HG02870 (cell line): ENCODE data around the gene PRDM13.

Experiments
- ATAC-seq: cut with Tn5 transposase; IDR thresholded peaks from one replicate; pipeline ENCODE4 v1.9.1; 2021; ENCODE audit warnings: mild to moderate bottlenecking, moderate library complexity; ENCODE audit not compliant: unreplicated experiment

Gene PRDM13

DNA sequence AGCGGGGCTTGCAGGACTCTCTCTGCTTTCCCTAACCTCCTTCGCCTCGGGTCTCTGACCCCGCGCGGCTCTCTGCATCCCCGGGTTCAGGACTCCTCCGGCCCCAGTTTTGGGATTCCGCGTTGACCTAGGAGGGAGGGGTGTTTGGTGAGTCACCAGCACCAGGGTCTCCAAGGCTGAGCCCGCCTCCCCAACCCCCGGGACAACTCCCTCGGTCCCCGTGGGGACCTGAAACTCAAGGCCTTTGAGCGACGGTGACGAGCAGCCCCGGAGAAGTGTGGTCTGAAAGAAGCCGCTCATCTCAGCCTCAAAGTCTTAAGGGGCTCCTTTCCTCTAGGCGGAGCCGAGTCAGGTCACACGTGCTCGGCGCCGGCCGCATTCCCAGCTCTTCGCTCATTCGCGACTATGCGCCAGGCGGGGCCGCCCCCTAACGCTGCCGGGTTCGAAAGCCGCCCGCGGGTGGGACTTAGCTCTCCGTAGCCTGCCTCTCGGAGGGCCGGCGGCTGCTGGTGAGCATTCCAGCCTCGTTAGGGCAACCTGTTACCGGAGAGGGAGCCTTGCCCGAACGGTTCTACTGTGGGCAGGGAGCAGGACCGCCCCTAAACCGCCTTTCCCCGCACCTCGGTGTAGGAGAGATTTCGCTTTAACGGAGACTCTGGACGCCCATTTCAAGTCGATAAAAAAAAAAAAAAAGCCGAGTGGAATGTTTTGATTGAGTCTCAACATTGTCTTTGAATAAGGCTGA is 3.0 kb upstream of the PRDM13 start:
- ATAC-seq: peak; percentile 65

DNA sequence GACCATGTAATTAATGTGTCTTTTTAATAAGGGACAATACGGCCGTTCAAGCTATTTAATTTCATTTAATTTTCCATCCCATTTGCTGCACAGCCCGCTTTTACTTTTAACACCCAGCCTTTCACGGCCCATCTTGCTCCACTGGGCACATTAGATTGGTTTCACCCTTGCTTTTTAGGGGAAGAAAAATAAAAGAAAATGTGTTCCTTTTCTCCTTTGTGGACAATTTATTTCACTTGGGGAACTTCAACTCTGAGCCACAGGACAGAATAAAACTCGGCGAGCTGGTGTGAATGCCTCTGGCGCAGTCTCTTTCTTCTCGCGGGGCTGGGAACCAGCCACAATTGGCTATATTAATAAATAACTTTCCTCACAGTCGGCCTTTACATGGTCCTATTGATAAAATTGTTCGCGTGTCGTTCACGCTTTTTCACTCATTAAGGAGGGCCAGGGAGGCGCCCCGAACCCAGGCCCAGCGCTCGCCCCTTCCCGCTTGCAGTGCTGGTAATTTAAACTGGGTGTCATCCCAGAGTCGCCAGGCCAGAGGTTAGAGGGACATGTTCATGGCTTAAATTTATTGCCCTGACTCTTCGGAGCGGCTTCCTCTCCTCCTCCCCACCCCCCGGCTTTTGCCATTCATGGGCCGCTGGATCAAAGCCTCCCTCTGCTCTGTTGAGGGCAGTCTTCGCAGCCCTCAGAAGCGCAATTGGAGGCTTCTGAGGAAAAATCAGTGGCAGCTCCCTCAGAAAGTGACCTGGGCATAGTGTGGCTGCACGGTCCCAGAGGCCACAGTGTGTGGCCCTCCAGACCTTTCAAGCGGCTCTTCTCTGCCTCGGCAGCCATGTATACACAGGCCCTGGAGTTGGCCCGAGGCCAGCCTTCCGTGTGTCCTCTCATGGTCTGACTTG is 2.2 kb upstream of the PRDM13 start:
- no peak for ATAC-seq

DNA sequence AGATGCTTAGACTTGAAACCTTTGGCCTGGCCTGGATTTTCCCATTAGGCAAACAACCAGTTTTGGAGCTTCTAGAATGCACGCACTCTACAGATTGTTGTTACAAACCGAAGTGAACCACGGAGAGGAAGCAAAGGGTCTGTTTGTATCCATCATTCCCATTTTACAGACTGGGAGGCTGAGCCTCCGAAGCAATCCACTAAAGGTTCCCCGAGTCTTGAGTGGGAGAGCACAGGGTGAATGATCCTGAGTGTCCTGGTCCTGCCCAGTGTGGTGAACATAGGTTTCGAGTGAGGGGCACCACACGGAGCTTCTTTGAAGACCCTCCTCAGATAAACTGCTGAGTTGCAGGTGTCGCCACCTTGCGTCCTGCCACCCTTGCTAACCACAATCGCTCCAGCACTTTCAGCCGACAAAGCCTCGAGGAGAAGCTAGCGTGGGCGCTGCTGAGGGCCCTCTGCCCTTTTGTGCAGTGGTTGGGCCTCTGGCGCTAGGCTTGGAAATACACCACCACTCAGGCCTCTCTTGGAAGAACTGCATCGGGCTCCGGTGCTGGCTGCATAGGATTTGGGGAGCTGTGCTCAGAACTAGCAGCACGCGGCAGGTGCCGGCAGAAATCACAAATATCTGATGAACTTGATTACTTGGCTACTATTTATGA is 1.4 kb upstream of the PRDM13 start:
- no peak for ATAC-seq

DNA sequence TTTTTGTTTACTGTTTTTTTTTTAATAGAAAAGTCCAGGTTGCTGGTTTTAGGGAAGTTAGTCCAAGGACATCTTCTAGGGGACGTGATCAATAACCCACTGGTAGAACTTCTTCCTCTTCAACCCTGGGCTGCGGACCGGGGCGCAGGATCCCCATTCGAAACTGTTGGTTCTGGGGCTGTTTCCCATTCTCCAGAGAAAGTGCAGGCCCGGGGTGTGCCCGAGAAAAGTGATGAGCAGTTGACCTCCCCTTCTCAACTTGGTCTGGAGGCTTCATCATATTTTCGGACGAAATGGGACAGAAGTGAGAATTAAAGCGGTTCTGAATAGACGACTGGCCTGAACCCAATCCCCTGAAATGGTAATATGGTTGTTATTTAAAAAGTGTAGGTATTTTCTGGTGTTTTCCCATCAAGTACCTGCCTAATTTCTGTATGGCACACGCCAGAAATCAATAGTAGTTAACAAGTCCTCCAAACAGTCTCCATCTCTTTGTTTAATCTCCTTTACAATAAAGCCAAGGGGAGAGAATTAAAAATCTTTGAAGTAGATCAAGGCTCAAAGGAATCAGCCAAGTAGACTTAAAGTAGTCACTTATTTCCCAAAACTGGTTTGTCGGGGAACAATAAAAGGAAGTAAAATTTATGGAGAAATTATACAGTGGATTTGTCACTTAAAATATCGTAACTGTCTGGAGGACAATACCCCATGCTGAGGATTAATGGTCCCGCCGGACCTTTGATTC is 550 bp upstream of the PRDM13 start:
- ATAC-seq: no peak

DNA sequence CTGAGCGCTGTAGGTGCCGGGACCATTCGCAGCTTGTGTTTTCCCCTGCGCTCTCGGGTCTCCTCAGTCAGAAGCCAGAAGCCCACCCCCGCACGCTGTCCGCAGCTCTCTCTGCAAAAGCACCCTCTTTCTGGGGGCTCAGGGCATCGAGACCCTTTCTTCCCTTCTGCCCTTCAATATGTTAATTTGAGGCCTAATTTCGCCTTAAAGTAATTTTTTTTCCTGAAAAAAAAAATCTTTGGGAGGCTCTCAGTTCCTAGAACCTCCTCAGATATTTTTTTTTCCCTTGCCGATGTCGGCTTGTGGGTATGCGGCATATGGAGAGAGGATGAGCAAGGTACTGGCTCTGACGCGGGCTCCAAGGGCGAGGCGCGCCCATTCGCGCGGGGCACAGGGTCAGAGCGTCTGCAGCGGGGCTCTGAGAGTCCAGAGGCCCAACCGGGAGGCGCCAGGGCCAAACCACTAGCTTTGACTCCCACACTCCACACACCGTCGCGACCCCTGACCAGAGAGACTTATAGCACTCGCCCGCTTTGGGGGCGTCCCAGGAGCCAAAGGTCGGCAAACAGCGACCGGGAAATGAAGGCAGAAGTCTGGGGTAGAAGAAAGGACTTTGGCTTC is 893 bp downstream of the PRDM13 start:
- ATAC-seq: no peak

DNA sequence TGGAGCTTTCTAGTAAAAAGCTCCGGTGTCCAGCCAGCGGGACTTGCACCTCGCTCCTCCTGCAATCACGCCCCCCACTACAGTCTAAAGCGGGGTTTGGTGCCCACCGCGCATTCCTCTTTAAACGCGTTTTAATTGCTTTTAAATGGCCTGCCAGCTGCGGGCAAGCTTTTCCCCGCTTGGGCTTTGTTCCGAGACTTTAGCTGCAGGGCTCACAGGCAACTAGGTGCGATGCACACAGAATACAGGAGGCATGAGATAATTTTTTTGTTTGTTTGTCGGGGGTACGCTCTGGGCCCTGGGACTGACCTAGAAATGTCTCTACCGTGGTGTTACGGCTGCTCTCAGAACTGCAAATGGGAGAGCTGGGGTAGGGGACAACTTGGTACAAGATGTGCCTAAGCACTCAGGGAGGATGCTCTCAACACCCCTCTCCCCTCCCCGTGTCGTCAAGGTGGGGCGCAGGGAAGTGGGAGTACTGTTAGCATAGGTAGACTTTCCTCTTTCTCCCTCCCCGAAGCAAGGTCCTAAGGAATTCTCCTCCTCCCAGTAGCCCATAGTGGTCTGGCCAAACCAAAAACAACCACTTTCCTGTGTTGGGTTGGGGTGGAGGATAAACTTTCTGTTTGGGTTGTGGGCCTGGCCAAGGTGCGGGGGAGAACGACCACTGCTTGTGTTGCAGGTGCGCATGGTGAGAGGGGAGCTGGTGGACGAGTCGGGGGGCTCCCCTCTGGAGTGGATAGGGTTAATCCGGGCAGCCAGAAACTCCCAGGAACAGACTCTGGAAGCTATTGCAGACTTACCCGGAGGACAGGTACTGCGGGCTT is 1.6 kb downstream of the PRDM13 start:
- no peak for ATAC-seq

DNA sequence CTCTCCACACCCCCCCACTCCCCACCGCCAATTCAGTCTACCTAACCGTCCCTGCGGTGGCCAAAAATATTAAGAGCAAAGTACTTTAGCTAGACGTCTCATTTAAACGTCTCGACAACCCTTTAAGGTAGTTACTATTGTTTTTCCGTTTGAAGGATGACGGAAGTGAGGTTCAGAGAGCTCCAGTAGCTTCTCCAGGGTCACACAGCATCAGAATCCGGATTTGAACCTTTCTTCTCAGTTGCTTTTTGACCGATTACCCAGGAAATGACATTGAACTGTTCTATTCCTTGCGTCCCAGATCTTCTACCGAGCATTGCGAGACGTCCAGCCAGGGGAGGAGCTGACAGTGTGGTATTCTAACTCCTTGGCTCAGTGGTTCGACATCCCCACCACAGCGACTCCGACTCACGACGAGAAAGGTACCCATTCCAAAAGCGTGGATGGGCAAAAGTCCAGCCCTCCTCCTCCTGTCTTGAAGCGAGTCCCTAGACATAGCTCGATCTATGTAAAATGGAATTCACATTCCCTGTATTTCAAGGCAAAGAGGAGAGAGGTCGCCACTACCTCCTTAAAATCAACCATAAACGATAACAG is 2.4 kb downstream of the PRDM13 start:
- ATAC-seq: no peak

DNA sequence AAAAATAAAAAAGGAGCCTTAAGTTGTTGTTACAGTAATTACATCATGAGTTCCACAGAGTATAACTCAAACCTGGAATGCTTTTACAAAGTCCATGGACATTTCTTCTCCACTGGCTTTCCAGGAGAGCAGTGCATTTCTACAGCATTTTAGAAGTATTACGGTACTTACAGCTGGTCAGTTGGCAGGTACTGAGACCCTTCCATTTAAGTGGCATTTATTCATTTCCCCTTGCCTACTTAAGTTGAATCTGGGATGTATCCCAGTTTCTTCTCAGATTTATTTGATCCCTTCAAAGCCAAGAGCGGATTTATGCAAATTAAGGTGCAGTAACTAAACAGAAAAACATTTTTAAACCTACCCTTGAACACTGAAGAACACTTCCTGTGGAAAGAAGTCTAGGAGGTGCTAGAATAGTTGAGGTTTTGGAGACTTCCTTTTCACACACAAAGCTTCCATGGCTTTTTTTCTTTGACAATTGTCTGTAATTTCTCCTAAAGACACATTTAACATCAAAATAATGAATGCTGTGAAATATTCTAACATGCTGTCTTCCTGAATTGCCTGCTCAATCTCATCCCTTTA is 3.4 kb downstream of the PRDM13 start:
- ATAC-seq: no peak

DNA sequence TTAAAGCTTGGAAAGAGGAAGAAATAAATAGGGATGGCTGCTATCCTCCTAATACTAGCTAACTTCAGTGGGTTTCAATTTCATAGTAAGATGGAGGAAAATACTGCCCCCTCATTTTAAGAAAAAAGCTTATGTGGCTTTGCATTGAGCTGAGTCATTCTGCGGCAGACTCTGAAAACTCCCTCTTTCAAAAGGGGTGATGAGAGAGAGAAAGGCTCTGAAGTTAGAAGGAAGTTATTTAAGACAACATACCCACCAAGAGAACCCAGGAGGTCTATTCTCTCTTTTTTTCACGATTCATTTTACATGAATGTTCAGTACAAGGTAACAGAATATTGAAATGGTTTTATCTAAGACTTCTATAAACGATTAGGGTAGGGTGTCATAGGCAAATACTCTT is 4.5 kb downstream of the PRDM13 start:
- ATAC-seq: peak; percentile 81

DNA sequence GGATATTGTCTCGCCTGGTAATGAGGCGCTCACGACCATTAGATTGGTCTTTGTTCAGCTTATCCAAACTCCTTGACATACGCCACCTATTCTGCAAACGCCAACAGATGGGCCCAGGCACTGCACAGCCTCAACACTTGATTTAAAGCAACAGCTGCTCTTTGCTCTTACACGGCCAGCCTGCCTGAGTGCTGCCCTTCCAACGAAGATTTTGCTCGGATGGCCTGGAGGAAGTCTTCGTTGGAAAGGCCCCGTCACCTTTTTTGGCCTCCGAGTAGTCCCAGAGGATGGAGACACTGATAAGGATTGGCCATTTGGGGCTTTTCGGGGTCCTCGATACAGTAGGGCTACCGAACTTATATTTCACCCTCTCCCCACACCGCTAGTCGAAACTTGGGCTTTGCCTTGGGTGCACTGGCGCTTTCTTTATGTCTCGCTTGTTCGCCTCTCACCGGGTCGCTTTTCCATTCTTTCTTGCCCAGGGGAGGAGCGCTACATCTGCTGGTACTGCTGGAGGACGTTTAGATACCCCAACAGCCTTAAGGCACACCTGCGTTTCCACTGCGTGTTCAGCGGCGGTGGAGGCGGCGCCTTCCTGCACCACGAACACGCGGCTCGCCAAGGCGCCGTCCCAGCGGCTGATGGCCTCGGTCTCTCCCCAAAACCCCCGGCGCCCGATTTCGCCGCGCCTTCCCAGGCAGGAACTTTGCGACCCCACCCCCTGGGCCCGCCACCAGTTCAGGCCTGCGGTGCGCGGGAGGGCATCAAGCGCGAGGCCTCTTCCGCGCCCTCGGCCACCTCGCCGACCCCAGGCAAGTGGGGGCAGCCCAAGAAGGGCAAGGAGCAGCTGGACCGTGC is 6.1 kb downstream of the PRDM13 start:
- ATAC-seq: peak; percentile 8

DNA sequence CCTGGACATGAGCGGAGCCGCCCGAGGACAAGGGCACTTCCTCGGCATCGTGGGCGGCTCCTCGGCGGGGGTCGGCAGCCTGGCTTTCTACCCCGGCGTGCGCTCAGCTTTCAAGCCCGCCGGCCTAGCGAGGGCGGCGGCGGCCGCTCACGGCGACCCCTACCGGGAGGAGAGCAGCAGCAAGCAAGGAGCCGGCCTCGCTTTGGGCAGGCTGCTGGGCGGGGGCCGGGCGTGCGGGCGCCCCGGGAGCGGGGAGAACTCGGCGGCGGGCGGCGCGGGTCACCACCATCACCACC is 6.7 kb downstream of the PRDM13 start:
- ATAC-seq: peak; percentile 43

DNA sequence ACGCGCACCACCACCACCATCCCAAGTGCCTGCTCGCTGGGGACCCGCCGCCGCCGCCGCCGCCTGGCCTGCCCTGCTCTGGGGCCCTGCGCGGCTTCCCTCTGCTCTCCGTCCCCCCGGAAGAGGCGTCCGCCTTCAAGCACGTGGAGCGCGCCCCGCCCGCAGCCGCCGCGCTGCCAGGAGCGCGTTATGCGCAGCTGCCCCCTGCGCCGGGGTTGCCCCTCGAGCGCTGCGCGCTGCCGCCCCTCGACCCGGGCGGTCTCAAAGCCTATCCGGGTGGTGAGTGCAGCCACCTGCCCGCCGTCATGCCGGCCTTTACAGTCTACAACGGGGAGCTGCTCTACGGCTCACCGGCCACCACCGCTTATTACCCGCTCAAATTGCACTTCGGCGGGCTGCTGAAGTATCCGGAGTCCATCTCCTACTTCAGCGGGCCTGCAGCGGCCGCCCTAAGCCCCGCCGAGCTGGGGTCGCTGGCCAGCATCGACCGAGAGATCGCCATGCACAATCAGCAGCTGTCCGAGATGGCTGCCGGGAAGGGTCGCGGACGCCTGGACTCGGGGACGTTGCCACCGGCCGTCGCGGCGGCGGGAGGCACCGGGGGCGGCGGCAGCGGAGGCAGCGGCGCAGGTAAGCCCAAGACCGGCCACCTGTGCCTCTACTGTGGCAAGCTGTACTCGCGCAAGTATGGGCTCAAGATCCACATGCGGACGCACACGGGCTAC is 7.2 kb downstream of the PRDM13 start:
- peak; percentile 30 for ATAC-seq

DNA sequence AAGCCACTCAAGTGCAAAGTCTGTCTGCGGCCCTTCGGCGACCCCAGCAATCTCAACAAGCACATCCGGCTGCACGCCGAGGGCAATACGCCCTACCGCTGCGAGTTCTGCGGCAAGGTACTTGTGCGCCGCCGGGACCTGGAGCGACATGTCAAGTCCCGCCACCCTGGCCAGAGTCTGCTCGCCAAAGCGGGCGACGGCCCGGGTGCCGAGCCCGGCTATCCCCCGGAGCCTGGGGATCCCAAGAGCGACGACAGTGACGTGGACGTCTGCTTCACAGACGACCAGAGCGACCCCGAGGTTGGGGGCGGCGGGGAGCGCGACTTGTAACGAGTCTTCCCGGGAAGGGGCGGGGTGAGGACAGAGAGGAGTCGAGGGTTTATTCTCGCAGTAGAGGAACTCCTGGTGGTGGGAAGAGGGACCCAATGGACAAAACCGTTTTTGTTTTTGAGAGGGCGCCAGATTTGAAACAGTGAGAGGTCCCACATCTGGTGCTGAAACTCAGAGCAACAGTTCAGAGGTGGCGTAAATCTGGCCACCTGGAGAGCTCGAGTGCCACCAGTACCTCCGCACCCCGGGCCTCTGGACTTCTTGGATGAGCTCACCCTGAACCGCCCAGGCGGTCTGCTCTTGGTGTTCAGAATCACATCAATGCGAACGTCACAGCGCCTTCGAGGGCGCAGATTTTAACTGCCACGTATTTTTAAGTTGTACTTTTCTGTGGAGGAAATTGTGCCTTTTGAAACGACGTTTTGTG is 8.0 kb downstream of the PRDM13 start:
- no peak for ATAC-seq

DNA sequence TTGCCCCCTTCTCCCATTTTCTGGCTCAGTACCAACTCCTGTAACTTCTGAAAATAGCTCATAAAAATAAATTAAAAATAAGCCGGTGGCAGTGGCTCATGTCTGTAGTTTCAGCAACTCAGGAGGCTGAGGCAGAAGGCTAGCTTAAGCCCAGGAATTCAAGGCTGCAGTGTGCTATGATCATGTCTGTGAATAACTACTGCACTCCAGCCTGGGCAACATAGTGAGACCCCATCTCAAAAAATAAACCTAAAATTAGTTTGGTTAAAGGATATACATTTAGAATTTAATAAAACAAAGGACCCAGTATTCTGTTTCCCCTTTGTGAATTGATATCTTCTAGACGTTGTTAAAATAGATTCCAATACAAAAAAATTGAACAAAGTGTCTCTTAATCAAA is 10.5 kb downstream of the PRDM13 start:
- no peak for ATAC-seq

DNA sequence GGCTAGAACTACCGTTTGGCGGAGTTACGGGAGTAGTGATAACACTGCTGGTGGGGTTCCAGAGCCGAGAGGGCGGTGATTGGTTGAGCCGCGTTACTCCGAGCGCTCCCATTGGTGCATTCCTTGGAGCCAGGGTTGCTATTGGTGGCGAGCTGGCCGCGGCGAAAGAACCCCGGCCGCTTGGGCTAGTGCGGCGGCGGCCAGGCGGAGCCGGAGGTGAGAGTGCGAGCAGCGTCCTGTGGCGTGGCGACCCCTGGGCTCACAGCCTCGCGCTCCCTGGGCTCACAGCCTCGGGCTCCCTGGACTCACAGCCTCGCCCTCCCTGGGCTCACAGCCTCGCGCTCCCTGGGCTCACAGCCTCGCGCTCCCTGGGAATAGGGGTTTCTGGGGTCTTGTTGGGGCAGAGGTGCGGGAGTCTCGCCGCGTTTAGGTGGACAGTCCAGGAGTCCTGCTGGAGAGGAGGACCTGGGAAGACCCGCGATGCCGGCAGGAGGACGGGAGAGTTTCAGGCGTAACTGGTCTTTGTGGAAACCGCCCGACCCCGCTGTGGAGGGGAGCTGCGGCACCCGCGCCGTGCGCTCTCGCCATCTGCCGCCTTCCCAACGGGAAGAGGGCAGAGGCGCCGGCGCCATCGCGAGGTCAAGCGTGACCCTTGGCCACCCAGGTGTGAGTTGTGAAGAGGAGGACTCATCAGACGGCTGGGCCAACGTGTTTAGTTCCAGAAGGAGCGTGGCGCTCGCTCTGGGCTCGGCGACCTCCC is 12.2 kb downstream of the PRDM13 start:
- ATAC-seq: no peak

DNA sequence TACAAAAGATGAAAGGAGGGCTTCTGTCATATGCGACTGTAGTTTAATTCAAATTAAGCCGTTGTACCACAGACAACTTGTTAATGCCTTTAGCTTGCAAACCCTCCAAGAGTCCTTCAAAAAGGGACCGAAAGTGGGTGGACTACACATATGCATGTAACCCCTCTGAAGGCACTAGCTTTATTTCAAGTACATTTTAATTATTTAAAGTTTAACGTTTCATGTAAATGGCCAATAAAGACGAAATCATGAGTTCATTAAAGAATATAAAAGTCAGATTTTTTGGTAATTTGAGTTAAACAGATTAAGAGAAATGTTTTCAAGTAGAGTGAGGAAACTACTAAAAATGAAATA is 12.8 kb downstream of the PRDM13 start:
- ATAC-seq: no peak
